Heart right ventricle (tissue), 16 donors: ENCODE data around the gene MAPKAP1. TPM values are rescaled to one million over a fixed set of nuclear protein-coding genes. Genes with fewer than 3 reads are reported as not detected.

ENCODE experiments used
- ATAC-seq, 8 donors: fragments of 200-7000 bp; cut with Tn5 transposase; one replicate each; pipeline ENCODE4 v1.9.1; 2020; ENCODE audit warnings: mild to moderate bottlenecking in 8 of 8, moderate library complexity in 8 of 8, moderate number of reproducible peaks in 1 of 8
- DNase-seq, 2 donors: peaks; one replicate each; pipeline ENCODE4 v3.0.0-alpha.2; 2020
- H3K27ac ChIP-seq, 10 donors: fragments of 200-600 bp; sonication (generic) in 2 of 10; one replicate each; pipeline versions ENCODE4 v1.5.0 to v1.8.0; 2020 to 2022; ENCODE audit warnings: mild to moderate bottlenecking in 3 of 10
- H3K27me3 ChIP-seq, 7 donors: fragments of 200-600 bp; one replicate each; pipeline ENCODE4 v1.8.0; 2021 to 2022; ENCODE audit warnings: mild to moderate bottlenecking in 2 of 7
- H3K36me3 ChIP-seq, 9 donors: fragments of 200-600 bp; sonication (generic) in 1 of 9; one replicate each; pipeline versions ENCODE4 v1.5.0 to v1.8.0; 2020 to 2022; ENCODE audit warnings: mild to moderate bottlenecking in 2 of 9
- H3K4me1 ChIP-seq, 9 donors: fragments of 200-600 bp; sonication (generic) in 1 of 9; one replicate each; pipeline versions ENCODE4 v1.5.0 to v1.8.0; 2020 to 2022; ENCODE audit warnings: mild to moderate bottlenecking in 4 of 9
- H3K4me3 ChIP-seq, 10 donors: fragments of 200-600 bp; sonication (generic) in 2 of 10; one replicate each; pipeline versions ENCODE4 v1.5.0 to v1.8.0; 2020 to 2022; ENCODE audit warnings: mild to moderate bottlenecking in 7 of 10, moderate library complexity in 2 of 10
- H3K9me3 ChIP-seq, 11 donors: fragments of 200-600 bp in 10 of 11; sonication (generic) in 2 of 11; one replicate each; pipeline versions ENCODE4 v1.5.0 to v1.8.0; 2013 to 2022; ENCODE audit warnings: mild to moderate bottlenecking in 2 of 11, control low read depth in 1 of 11, moderate library complexity in 1 of 11
- WGBS, 2 donors: extraction: QIAGEN DNeasy Blood & Tissue Kit; methylation state at CpG; one replicate each; pipeline ENCODE4 v1.1.7; 2013; ENCODE audit warnings: inconsistent platforms in 1 of 2; 5-methylcytosine and 5-hydroxymethylcytosine counted together
- intact Hi-C, 10 donors: fragments of 100-400 bp; cut with DNase I; formaldehyde crosslinking; loops; one replicate each; pipeline versions ENCODE4 v1.11.1 to v1.14.2; 2022
- polyA plus RNA-seq, 2 donors: library from polyadenylated mRNA; stranded (reverse); fragments of 200-250 nt; gene quantifications; one replicate each; pipeline ENCODE4 v1.2.3, GENCODE V29; 2013
- total RNA-seq, 10 donors: library from RNA; stranded (reverse); fragmentation: NEBNext Ultra II Directional in 3 of 10; extraction: Animal tissue kit (Norgen Biotek cat#: 25700) in 3 of 10; gene quantifications; one replicate each; pipeline versions ENCODE4 v1.2.1 to v1.2.4, GENCODE V29; 2021 to 2023
- TF ChIP-seq, protein P1 (sequence below), 9 donors: fragments of 200-600 bp; sonication (generic) in 2 of 9; IDR thresholded peaks; one replicate each; pipeline versions ENCODE4 v1.5.0 to v1.8.0; 2021 to 2022; ENCODE audit warnings: antibody characterized with exemption in 9 of 9, mild to moderate bottlenecking in 5 of 9, moderate library complexity in 1 of 9
- donor health status: Arrhythmogenic right ventricular cardiomyopathy.
- donor health status: ischemic (EF 13 %, LVEDD 7.1; RV severe dilation, severe dysfunction).
- donor health status: healthy with polysubstance abuse.
- donor health status: DM: no; HTN: yes; CAD: no.
- donor health status: DM: no; HTN: no; CAD: no.
- donor health status: ischemic (EF 25% LVEDD 6.9; RV normal size, moderate dysfunction).
- donor health status: ischemic (EF 25% LVEDD 5.7; RV mildly dilated, moderate dysfunction).
- donor health status: healthy.
- donor health status: DM: yes; HTN: yes; CAD: no.
- donor health status: Ischemic cardiomyopathy.
- donor health status: ischemic (EF 35%, LVEDD 5.7; RV mildly dilated, moderate dysfunction).
- donor health status: nonischemic (EF 11% LVEDD 7.7; RV severe dilation, severe dysfunction).
- donor health status: DM: yes; HTN: yes; CAD: no.
- donor health status: PGD.
- donor health status: ischemic (EF 29% LVEDD 5.4; RV normal size, mild dysfunction).
- donor health status: nonischemic (EF 23%, LVEDD 6.1; RV moderate dilation, normal function).

MAPKAP1 gene
- total and polyA plus RNA-seq, 12 donors: 102 to 143 (median 116) TPM

DNA sequence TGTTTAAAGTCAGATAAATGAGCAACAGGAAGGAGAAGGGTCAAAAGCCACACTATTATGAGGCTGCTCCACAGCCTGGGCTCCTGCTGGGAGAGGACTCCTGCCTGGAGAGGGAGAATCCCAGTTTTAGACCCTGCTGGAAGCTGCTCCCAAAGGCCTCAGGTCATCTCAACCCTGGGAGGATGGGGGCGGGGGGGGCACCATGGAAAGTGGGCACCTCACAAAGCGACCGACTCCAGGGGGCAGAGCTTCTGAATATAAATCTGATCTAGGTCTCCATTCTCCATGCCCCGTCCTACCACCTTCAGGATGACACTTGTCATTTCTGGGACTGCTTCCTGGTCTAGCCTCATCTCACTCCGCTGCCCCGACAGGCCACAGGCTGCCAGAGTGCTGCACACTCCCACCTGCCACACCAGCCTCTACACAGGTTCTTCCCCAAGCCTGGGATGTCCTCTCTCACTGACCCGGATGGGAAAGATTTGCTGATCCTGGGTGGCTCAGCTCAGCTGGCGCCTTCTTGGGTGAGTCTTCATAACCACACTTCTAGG, 262.0 kb downstream of the MAPKAP1 start:
- no peaks in the 10 kb centered on the region for H3K27me3 ChIP-seq
- peaks cover 0 to 47% (median 0%) of the 10 kb centered on the region in 9 donors for H3K36me3 ChIP-seq
- intact Hi-C loops: no loop called here
- no peak overlapping the region for H3K27ac ChIP-seq
- DNase-seq: no peak
- H3K9me3 ChIP-seq: no peaks in the 10 kb centered on the region
- TF ChIP-seq, protein P1, sequence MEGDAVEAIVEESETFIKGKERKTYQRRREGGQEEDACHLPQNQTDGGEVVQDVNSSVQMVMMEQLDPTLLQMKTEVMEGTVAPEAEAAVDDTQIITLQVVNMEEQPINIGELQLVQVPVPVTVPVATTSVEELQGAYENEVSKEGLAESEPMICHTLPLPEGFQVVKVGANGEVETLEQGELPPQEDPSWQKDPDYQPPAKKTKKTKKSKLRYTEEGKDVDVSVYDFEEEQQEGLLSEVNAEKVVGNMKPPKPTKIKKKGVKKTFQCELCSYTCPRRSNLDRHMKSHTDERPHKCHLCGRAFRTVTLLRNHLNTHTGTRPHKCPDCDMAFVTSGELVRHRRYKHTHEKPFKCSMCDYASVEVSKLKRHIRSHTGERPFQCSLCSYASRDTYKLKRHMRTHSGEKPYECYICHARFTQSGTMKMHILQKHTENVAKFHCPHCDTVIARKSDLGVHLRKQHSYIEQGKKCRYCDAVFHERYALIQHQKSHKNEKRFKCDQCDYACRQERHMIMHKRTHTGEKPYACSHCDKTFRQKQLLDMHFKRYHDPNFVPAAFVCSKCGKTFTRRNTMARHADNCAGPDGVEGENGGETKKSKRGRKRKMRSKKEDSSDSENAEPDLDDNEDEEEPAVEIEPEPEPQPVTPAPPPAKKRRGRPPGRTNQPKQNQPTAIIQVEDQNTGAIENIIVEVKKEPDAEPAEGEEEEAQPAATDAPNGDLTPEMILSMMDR (IDR thresholded peaks at IDR 0.05): no peak
- 92 to 97% methylated on average over 8 of the region's 8 CpGs for WGBS, 2 donors
- H3K4me1 ChIP-seq: peaks cover 0 to 6% (median 0%) of the 10 kb centered on the region in 9 donors
- ATAC-seq: no peak
- H3K4me3 ChIP-seq: no peak overlapping the region

DNA sequence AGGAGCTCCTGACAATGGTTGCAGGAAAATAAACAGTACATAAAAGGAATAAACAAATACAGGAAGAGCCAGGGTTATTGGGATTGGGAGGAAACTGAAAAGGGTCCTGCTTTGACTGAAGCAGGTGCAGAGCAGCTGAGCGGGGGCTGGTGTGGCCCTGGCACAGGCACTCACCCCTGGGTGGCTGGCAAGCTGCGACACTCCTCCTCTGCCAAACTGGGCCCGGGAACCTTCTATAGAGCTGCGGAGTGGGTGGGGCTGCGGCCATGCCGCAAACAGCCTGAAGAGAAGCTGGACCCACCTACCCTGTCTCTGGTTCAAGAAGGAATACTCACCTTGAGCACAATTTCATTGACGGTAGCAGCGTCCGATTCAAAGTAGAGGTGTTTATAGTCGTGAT, 262.8 kb downstream of the MAPKAP1 start:
- TF ChIP-seq, protein P1 (IDR thresholded peaks at IDR 0.05): no peak
- H3K36me3 ChIP-seq: peaks cover 0 to 56% (median 0%) of the 10 kb centered on the region in 9 donors
- intact Hi-C loops: no loop called here
- no peak overlapping the region for H3K4me3 ChIP-seq
- peaks cover 0 to 6% (median 0%) of the 10 kb centered on the region in 9 donors for H3K4me1 ChIP-seq
- no peak for ATAC-seq
- no peak overlapping the region for H3K27ac ChIP-seq
- DNase-seq: no peak
- no peaks in the 10 kb centered on the region for H3K9me3 ChIP-seq
- WGBS, 2 donors: 91 to 95% methylated on average over 10 of the region's 10 CpGs
- no peaks in the 10 kb centered on the region for H3K27me3 ChIP-seq

DNA sequence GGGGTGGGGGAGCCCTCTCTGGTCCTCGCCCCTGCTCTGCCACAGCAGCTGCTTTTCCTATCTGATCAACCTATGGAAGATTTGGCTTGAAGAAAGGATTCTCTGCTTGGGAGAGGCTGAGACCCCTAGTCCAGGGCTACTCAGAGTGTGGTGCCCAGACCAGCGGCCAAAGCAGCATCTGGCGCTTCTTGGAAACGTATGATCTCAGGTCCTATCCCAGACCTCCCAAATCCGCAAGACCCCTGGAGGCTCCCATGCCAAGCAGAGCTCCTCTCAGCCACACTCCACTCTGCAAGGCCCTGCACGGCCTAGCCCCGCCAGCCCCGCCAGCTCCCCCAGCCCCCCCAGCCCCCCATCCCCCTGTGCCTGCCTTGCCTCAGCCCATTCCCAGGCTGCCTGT, 263.6 kb downstream of the MAPKAP1 start:
- Histone ChIP-seq H3K27me3 (no peaks in the 10 kb centered on the region), H3K9me3 (no peaks in the 10 kb centered on the region), H3K4me1 (peaks cover 0 to 6% (median 0%) of the 10 kb centered on the region in 9 donors), H3K27ac (no peak overlapping the region), H3K36me3 (peaks cover 0 to 61% (median 0%) of the 10 kb centered on the region in 9 donors), H3K4me3 (no peak overlapping the region)
- no peak for ATAC-seq
- intact Hi-C loops: no loop called here
- no peak for DNase-seq
- 96 to 98% methylated on average over 8 of the region's 8 CpGs for WGBS, 2 donors
- TF ChIP-seq, protein P1 (IDR thresholded peaks at IDR 0.05): no peak

DNA sequence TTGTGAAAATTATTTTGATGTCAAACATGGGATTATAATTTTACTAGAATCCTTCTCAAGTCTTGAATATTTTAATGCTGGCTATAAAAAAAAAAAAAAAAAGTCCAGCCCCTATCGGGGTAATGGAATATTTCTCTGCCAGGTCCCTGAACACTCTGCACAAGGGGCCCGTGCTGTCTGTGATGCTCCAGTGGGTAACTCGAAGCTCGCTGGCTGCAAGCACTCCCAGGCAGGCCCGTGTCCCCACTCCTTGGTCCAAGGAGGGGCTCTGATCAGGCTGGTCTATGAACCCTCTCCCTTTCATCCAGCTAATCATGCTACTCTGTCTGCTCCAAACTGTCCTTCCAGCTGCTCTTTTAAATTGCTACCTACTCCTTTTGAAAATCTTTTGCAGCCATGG, 264.6 kb downstream of the MAPKAP1 start:
- H3K27ac ChIP-seq: no peak overlapping the region
- H3K9me3 ChIP-seq: no peaks in the 10 kb centered on the region
- no peaks in the 10 kb centered on the region for H3K27me3 ChIP-seq
- H3K4me1 ChIP-seq: peaks cover 0 to 4% (median 0%) of the 10 kb centered on the region in 9 donors
- DNase-seq (no peak), ATAC-seq (no peak)
- peaks cover 0 to 60% (median 0%) of the 10 kb centered on the region in 9 donors for H3K36me3 ChIP-seq
- intact Hi-C loops: no loop called here
- no peak overlapping the region for H3K4me3 ChIP-seq
- WGBS, 2 donors: 82 to 90% methylated on average over 5 of the region's 5 CpGs
- TF ChIP-seq, protein P1 (IDR thresholded peaks at IDR 0.05): no peak
